Measurements from ENCODE around the gene GNPTAB. TPM values are rescaled to one million over a fixed set of nuclear protein-coding genes. Genes with fewer than 3 reads are reported as not detected.

The GNPTAB gene
- total and polyA plus RNA-seq, 2 of the 4 experiments (the other 2 are of a cell fraction): 16.0 to 24.2 TPM

- ATAC-seq (ENCODE audit: low read depth) (no peak), DNase-seq (peak; percentile 76)
- Histone ChIP-seq H2BK120ac (ENCODE audit: low read depth, low read length) (no peak overlapping the region; the same call in 1 of the 2 replicates), H3K23ac (ENCODE audit: low read depth, low read length) (no peak overlapping the region), H2BK5ac (ENCODE audit: low read depth, low read length, poor library complexity, severe bottlenecking) (peak overlapping the region; percentile 21), H4K5ac (ENCODE audit: low read depth, low read length) (no peak overlapping the region; the same call in 1 of the 2 replicates), H3K79me1 (ENCODE audit: low read depth in 1 of 2, low read length in 2 of 2) (no peaks in the 10 kb centered on the region), H3K14ac (replicated peaks; ENCODE audit: low read depth, low read length) (no peak overlapping the region), H3K9ac (ENCODE audit: low read depth, low read length) (no peak overlapping the region), H3K36me3 (ENCODE audit: control insufficient read depth, insufficient read depth, low read length) (no peaks in the 10 kb centered on the region), H3K4ac (ENCODE audit: low read depth, low read length) (no peak overlapping the region), H3K27me3 (ENCODE audit: control insufficient read depth, insufficient read depth, low read length) (no peaks in the 10 kb centered on the region), H3K27ac (ENCODE audit: insufficient read depth, low read length) (no peak overlapping the region), H2AK9ac (replicated peaks; ENCODE audit: low read depth, low read length, poor library complexity) (no peak overlapping the region), H3K9me3 (ENCODE audit: control insufficient read depth, insufficient read depth, low read length) (no peaks in the 10 kb centered on the region), H3K9me1 (ENCODE audit: insufficient read depth, low read length) (peaks cover 3% of the 10 kb centered on the region; the same call in 1 of the 2 replicates), H3K4me1 (ENCODE audit: control insufficient read depth, insufficient read depth, low read length) (peaks cover 16% of the 10 kb centered on the region), H3K4me2 (ENCODE audit: low read depth, low read length) (no peak overlapping the region), H4K91ac (ENCODE audit: insufficient read depth, low read depth, low read length) (no peak overlapping the region), H3K4me3 (ENCODE audit: insufficient read depth, low read depth, low read length) (no peak overlapping the region), H2AK5ac (ENCODE audit: low read depth, low read length) (no peak overlapping the region), H4K20me1 (ENCODE audit: insufficient read depth, low read length) (no peaks in the 10 kb centered on the region), H2BK15ac (ENCODE audit: low read depth, low read length) (no peak overlapping the region), H3K18ac (ENCODE audit: low read depth, low read length) (peak overlapping the region; percentile 9; the same call in 1 of the 2 replicates), H2AFZ (replicated peaks; ENCODE audit: low read length, poor library complexity) (no peak overlapping the region), H3K56ac (ENCODE audit: extremely low read depth, insufficient read depth, low read length) (no peak overlapping the region), H4K8ac (ENCODE audit: low read depth in 2 of 2, low read length in 2 of 2) (no peak overlapping the region), H2BK20ac (ENCODE audit: low read depth, low read length) (no peak overlapping the region)
- dilution Hi-C loops (cut with HindIII; ENCODE audit: low sequenced_read_pairs, unreplicated experiment) (no loop called here), intact Hi-C loops (cut with micrococcal nuclease) (no loop called here), in situ Hi-C loops (cut with MboI; ENCODE audit: low sequenced_read_pairs) (no loop called here)
- ChIA-PET CTCF (no interaction called here), POLR2A (ENCODE audit: unreplicated experiment) (no interaction called here)
- TF ChIP-seq CEBPB (IDR thresholded peaks at IDR 0.05; ENCODE audit: low read depth, low read length): 0 out of 2 replicates have a peak, but pooled peaks have one; percentile 7
- TF ChIP-seq CTCF (conservative IDR thresholded peaks at IDR 0.05; ENCODE audit: low read depth, low read length): no peak
- no peak for TF ChIP-seq USF2 (IDR thresholded peaks at IDR 0.05; ENCODE audit: low read depth, low read length)
- TF ChIP-seq MXI1 (IDR thresholded peaks at IDR 0.05; ENCODE audit: borderline replicate concordance, low read depth, low read length): no peak
- no peak for TF ChIP-seq ELK1 (IDR thresholded peaks at IDR 0.05; ENCODE audit: borderline replicate concordance, low read depth, low read length)
- no peak for TF ChIP-seq RFX5 (IDR thresholded peaks at IDR 0.05; ENCODE audit: low read depth, low read length)
- no peak for TF ChIP-seq MAZ (IDR thresholded peaks at IDR 0.05; ENCODE audit: borderline replicate concordance, low read depth, low read length)
- no TSS peak for BruUV-seq (replicated peaks)
These were observed 29.2 kb upstream of the GNPTAB start for GRCh38 chr12:101859664-101860607.
